K562 (cell line): ENCODE results near the gene NET1.

Source experiments
- HDAC2 ChIP-seq: fragments of 450-650 bp; IDR thresholded peaks from 2 replicates; pipeline ENCODE4 v1.6.1; 2016; ENCODE audit warnings: mild to moderate bottlenecking
- NR0B1 ChIP-seq: fragments of 450-650 bp; IDR thresholded peaks from one replicate; pipeline ENCODE4 v1.6.1; 2018; ENCODE audit warnings: mild to moderate bottlenecking, moderate library complexity; ENCODE audit not compliant: partially characterized antibody
- NRF1 ChIP-seq, 2 experiments: fragments of 450-650 bp; IDR thresholded peaks in 1 of 2; conservative IDR thresholded peaks in 1 of 2; 2 replicates each; pipeline ENCODE4 v1.6.1; 2014; ENCODE audit warnings: mild to moderate bottlenecking in 2 of 2
- STAG1 ChIP-seq: sonication (generic); formaldehyde crosslinking; IDR thresholded peaks from 2 replicates; pipeline ENCODE4 v1.5.0; 2020; ENCODE audit warnings: missing genetic modification reagents, borderline replicate concordance
- YY1 ChIP-seq, 3 experiments: IDR thresholded peaks; 2 replicates each; pipeline ENCODE4 v1.6.1; 2011; ENCODE audit warnings: low read length in 2 of 3, mild to moderate bottlenecking in 2 of 3, moderate library complexity in 2 of 3, borderline replicate concordance in 1 of 3, control low read depth in 1 of 3, low read depth in 1 of 3; ENCODE audit not compliant: insufficient read depth in 3 of 3, insufficient replicate concordance in 2 of 3, control insufficient read depth in 1 of 3, insufficient read length in 1 of 3; ENCODE audit errors: extremely low read depth in 1 of 3
- ZBTB5 ChIP-seq: fragments of 450-650 bp; IDR thresholded peaks from 2 replicates; pipeline ENCODE4 v1.6.1; 2017; ENCODE audit warnings: antibody characterized with exemption
- ZFX ChIP-seq: sonication (generic); formaldehyde crosslinking; IDR thresholded peaks from 2 replicates; pipeline ENCODE4 v1.8.0; 2022; ENCODE audit warnings: mild to moderate bottlenecking, missing genetic modification reagents, moderate library complexity
- ZNF282 ChIP-seq: sonication (generic); formaldehyde crosslinking; IDR thresholded peaks from 2 replicates; pipeline ENCODE4 v1.8.1; 2023; ENCODE audit warnings: missing genetic modification reagents
- TF ChIP-seq, protein P1 (sequence below): fragments of 250-450 bp; sonication (Bioruptor Pico); IDR thresholded peaks from 2 replicates; pipeline ENCODE4 v1.8.0; 2022; ENCODE audit warnings: moderate library complexity, mild to moderate bottlenecking, inconsistent platforms
- TF ChIP-seq, protein P2 (sequence below): IDR thresholded peaks from 2 replicates; pipeline ENCODE4 v1.6.1; 2011; ENCODE audit warnings: borderline replicate concordance, low read depth, mild to moderate bottlenecking, moderate library complexity, low read length; ENCODE audit not compliant: insufficient read depth, poor library complexity, severe bottlenecking

DNA sequence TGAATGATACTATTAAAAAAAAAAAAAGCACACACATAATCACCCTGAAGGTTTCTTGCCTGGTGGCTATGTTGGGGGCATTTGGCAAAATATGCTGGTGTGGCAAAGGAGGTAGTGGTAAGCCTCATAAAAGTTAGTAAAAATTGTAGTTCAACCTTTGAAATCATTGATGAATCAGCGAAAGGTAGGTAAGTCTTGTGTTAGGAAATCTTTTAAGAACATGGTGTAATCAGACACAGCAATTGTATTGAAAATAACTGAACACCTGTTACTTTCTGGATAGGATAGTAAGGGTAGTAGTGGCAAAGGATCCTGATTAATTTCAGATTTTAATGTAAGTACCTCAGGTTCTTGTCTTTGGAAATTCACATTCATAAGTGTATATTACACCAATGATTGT is 46.1 kb downstream of the NET1 start:
- TF ChIP-seq NR0B1: no peak
- TF ChIP-seq ZNF282 (CRISPR knock-in tag): no peak
- TF ChIP-seq, protein P1, sequence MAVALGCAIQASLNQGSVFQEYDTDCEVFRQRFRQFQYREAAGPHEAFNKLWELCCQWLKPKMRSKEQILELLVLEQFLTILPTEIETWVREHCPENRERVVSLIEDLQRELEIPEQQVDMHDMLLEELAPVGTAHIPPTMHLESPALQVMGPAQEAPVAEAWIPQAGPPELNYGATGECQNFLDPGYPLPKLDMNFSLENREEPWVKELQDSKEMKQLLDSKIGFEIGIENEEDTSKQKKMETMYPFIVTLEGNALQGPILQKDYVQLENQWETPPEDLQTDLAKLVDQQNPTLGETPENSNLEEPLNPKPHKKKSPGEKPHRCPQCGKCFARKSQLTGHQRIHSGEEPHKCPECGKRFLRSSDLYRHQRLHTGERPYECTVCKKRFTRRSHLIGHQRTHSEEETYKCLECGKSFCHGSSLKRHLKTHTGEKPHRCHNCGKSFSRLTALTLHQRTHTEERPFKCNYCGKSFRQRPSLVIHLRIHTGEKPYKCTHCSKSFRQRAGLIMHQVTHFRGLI (CRISPR knock-in tag): no peak
- no peak for TF ChIP-seq ZBTB5
- no peak for TF ChIP-seq ZFX (CRISPR knock-in tag)
- TF ChIP-seq STAG1: no peak
- no peak for TF ChIP-seq YY1 (IDR thresholded peaks at IDR 0.05; ENCODE audit: borderline replicate concordance in 1 of 3, control insufficient read depth in 1 of 3, extremely low read depth in 1 of 3, insufficient read depth in 3 of 3, insufficient read length in 1 of 3, insufficient replicate concordance in 2 of 3, low read depth in 1 of 3, low read length in 2 of 3)
- TF ChIP-seq HDAC2: no peak
- TF ChIP-seq, protein P2, sequence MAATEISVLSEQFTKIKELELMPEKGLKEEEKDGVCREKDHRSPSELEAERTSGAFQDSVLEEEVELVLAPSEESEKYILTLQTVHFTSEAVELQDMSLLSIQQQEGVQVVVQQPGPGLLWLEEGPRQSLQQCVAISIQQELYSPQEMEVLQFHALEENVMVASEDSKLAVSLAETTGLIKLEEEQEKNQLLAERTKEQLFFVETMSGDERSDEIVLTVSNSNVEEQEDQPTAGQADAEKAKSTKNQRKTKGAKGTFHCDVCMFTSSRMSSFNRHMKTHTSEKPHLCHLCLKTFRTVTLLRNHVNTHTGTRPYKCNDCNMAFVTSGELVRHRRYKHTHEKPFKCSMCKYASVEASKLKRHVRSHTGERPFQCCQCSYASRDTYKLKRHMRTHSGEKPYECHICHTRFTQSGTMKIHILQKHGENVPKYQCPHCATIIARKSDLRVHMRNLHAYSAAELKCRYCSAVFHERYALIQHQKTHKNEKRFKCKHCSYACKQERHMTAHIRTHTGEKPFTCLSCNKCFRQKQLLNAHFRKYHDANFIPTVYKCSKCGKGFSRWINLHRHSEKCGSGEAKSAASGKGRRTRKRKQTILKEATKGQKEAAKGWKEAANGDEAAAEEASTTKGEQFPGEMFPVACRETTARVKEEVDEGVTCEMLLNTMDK: no peak
- no peak for TF ChIP-seq NRF1 (conservative IDR thresholded peaks at IDR 0.05 in 1 of 2, IDR thresholded peaks at IDR 0.05 in 1 of 2)
